Stimulated activated CD4-positive, alpha-beta T cell treated with anti-CD3 and anti-CD28 coated beads, TNF-alpha, amount 100 ng/mL, for 24 hours (primary cell): Measurements from ENCODE around the gene OTUB2.

Experiments
- DNase-seq, 3 experiments: peaks; one replicate each; pipeline ENCODE4 v3.0.0-alpha.2; 2020; ENCODE audit warnings: low read depth in 3 of 3

Gene OTUB2

GRCh38 chr14:93996130-93996695, 29.9 kb upstream of the OTUB2 start:
- no peak for DNase-seq

GRCh38 chr14:93997082-93997481, 29.1 kb upstream of the OTUB2 start, which contains the start of gene CCDC197:
CCDC197 (plus strand) TSS chr14:93997301; CDS start chr14:93998132, 831 bp downstream.
- DNase-seq, result no peak

- no peak for DNase-seq
Observed at GRCh38 chr14:93997916-93998870, 27.9 kb upstream of the OTUB2 start.

- no peak for DNase-seq
Observed at GRCh38 chr14:93998871-93999403, 27.2 kb upstream of the OTUB2 start.

GRCh38 chr14:93999573-93999972, 26.6 kb upstream of the OTUB2 start:
- no peak for DNase-seq

GRCh38 chr14:94000267-94000666, 25.9 kb upstream of the OTUB2 start:
- DNase-seq, result no peak

- no peak for DNase-seq
Observed at GRCh38 chr14:94001016-94001415, 25.1 kb upstream of the OTUB2 start.

DNA sequence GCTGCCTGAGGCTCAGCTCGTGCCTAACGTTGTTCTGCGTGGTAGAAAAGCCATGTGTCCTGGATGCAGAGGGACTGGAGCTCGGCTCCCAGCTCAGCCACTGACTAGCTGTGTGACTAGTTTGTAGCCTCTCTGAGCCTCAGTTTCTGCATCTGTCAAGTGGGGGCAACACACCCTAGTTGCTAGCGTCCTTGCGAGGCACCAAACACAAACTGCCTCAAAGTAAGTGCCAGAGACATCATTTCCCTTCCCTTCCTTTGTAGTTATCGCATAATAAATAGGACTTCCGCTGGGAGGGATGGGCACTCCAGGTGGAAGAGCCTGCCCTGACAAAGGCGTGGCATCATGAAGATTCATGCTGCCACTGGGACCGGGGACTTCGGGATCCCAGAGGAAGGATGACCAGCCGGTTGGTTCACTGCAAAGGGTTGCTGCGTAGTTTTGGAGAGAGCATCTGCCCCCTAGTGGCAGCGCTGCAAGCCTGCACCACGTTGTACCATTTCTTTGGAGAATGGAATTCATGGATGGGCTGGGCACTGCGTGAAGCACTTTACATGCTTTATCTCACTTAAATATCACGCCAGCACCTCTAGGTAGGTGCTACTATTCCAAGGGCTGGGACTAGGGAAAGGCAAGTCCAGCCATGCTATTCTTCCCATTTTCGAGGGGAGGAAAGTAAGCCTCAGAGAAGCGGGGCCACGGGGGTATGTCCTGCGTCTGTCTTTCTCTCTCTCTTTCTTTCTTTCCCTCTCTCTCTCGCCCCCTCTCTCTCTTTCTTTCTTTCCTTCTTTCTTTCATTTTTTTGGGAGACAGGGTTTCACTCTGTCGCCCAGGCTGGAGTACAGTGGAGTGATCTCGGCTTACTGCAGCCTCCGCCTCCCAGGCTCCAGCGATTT, 24.4 kb upstream of the OTUB2 start:
- peak; percentile 38 to 57 (median 44) for DNase-seq

DNA sequence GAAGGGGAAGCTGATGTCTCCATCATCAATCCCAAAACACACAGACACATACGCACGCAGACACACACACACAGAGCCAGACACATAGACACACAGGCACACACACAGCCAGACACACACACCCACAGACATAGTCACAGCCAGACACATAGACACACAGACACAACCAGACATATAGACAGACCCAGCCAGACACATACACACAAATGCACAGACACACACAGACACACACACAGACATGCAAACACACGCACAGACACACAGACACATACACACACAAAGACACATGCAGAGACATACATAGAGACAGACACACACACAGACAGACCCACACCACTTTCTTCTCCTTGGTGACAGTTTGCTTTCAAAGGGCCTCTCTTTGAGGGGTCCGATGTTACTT, 22.7 kb upstream of the OTUB2 start:
- DNase-seq, result no peak

GRCh38 chr14:94004015-94004414, 22.1 kb upstream of the OTUB2 start:
- DNase-seq, result no peak

DNA sequence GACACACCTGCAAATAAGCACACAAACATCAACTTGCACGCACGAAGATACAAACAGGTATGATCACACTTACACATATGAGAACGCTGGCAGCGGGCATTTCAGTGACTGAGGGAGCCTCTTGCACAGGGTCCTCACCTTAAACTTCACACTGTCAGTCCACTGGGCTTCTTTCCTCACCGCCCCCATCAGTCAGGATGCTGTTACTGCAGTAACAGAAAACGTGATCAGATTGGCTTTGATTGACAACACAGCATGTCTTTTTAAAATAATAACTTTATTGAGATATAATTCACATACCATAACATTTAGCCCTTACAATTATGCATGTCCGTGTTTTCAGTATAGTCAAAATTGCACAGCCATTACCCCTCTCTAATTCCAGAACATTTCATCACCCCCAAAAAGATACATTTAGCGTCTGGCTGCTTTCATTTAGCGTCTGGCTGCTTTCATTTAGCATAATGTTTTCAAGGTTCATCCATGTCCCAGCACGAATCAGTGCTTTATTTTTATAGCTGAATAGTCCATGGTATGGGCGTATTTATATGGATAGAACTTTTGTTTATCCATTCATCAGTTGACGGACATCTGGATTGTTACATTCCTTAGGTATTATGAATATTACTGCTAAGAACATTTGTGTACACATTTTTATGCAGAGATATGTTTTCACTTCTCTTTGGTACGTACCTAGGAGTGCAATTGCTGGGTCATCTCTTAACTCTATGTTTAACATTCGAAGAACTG, 20.6 kb upstream of the OTUB2 start:
- DNase-seq, result no peak

- no peak for DNase-seq
Observed at GRCh38 chr14:94008234-94008633, 17.9 kb upstream of the OTUB2 start.

- DNase-seq, result no peak
Observed at GRCh38 chr14:94009767-94010166, 16.4 kb upstream of the OTUB2 start.

DNA sequence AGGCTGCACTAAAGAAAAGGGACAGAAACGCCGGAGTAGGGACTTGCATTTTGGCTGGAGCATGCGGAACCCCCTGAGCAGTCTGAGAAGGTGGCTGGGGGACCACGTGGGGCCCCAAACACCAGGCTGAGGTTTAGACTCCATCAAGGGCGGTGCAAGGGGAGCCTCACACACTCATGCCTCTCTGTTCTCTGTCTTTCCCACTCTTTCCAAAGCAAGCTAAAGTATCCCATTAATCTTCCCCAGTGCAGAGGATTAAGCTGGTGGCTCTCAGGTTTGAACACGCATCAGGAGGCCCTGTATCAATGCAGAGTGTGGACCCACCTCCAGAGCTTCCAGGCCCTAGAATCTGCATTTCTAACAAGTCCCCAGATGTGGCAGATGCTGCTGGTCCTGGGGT, 15.5 kb upstream of the OTUB2 start:
- DNase-seq, result no peak

GRCh38 chr14:94011795-94012194, 14.3 kb upstream of the OTUB2 start:
- DNase-seq, result no peak

GRCh38 chr14:94014382-94014781, 11.8 kb upstream of the OTUB2 start:
- DNase-seq, result no peak

DNA sequence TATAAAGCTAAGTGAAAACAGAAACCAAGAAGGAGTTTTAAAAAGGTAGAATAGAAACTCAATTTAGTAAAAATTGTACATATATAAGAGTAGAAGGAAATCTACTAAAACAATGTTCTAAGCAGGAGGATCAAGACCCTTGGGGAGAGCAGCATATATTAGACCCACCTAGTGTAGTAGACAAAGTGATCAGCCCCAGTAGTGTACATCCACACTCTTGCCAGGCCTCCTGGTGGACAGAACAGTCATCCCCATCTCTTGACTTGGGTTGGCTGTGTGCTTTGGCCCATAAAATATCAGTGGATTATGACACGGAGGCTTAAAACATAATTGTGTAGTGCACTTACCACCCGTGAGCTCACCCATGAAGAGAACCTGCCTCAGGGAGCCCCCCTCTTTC, 10.9 kb upstream of the OTUB2 start:
- DNase-seq, result no peak

GRCh38 chr14:94016446-94016976, 9.6 kb upstream of the OTUB2 start:
- DNase-seq, result no peak

- DNase-seq, result no peak
Observed at GRCh38 chr14:94018308-94018707, 7.8 kb upstream of the OTUB2 start.

- DNase-seq, result no peak
Observed at GRCh38 chr14:94019329-94019728, 6.8 kb upstream of the OTUB2 start.

- DNase-seq, result no peak
Observed at GRCh38 chr14:94020267-94020666, 5.9 kb upstream of the OTUB2 start.
